AG04449 (cell line): ENCODE data around the gene PRPSAP1.
A peak's percentile ranks its signal among the peaks of the same experiment; 100 is the strongest.

Experiments
- CTCF ChIA-PET: fragments of 350-600 bp; formaldehyde crosslinking; extraction: SDS; loops from one replicate; lab custom pipeline; 2021; ENCODE audit warnings: antibody characterized with exemption; lab: Yijun Ruan, JAX
- POLR2A ChIA-PET: fragments of 400-600, 350-600 bp; formaldehyde crosslinking; extraction: SDS; loops from one replicate; lab custom pipeline; 2020; ENCODE audit warnings: antibody characterized with exemption, inconsistent platforms; lab: Yijun Ruan, JAX
- DNase-seq: peaks from one replicate; pipeline ENCODE4 v3.0.0-alpha.2; 2010; ENCODE audit warnings: low read depth, low spot score
- H3K4me3 ChIP-seq: 2 replicates; pipeline ENCODE4 v1.5.1; 2011; ENCODE audit warnings: low read depth, mild to moderate bottlenecking, control low read depth, low read length
- CTCF ChIP-seq: IDR thresholded peaks from one replicate; pipeline ENCODE4 v1.5.1; 2011; ENCODE audit warnings: mild to moderate bottlenecking, moderate library complexity, low read length, control low read depth, inconsistent platforms; ENCODE audit not compliant: insufficient read depth; ENCODE audit errors: missing control alignments

PRPSAP1 gene

GRCh38 chr17:76353599-76354316 is at the start of gene PRPSAP1:
PRPSAP1 (minus strand) TSS chr17:76353916; CDS start chr17:76353703, 213 bp downstream.
- CTCF ChIA-PET, result interaction anchor here (0.7 to 4.2 kb wide), 15 partner anchors 9 to 127 kb away, joined by 3 to 74 read pairs (median 4); partner anchors contain the start of genes QRICH2 and SPHK1

GRCh38 chr17:76402711-76403110 is 49.0 kb upstream of the PRPSAP1 start:
- ChIA-PET CTCF (interaction anchor here (1.0 to 32.3 kb wide), 4 partner anchors 3 to 99 kb away, joined by 3 to 851 read pairs (median 578); partner anchors contain the start of genes QRICH2 and SPHK1), POLR2A (no interaction called here)
- no peak for TF ChIP-seq CTCF
- H3K4me3 ChIP-seq, result no peak overlapping the region
- no peak for DNase-seq

More at GRCh38 chr17:76353599-76354316, at the start of gene PRPSAP1:
- peak; percentile 64 for TF ChIP-seq CTCF
- POLR2A ChIA-PET, result interaction anchor here (0.8 to 3.8 kb wide), 6 partner anchors 8 to 144 kb away, joined by 3 to 47 read pairs (median 4); partner anchors contain the start of gene SPHK1
- H3K4me3 ChIP-seq, result peak within 1 kb of the TSS; percentile 90
- DNase-seq, result no peak

- TF ChIP-seq CTCF, result no peak
- no peak overlapping the region for H3K4me3 ChIP-seq
- POLR2A ChIA-PET, result interaction anchor here (1.8 kb wide), 1 partner anchor 13 kb away, joined by 8 read pairs; no protein-coding TSS in a partner anchor
- no peak for DNase-seq
- CTCF ChIA-PET, result interaction anchor here (0.6 to 32.3 kb wide), 20 partner anchors 7 to 257 kb away, joined by 3 to 851 read pairs (median 14); partner anchors contain the start of genes AANAT, PRPSAP1, QRICH2 and RHBDF2
Observed at GRCh38 chr17:76399175-76400172, 45.8 kb upstream of the PRPSAP1 start.

GRCh38 chr17:76398523-76399174 is 44.9 kb upstream of the PRPSAP1 start:
- H3K4me3 ChIP-seq, result no peak overlapping the region
- ChIA-PET CTCF (interaction anchor here (0.6 to 32.3 kb wide), 38 partner anchors 6 to 385 kb away, joined by 3 to 851 read pairs (median 9); partner anchors contain the start of genes AANAT, PRPSAP1, QRICH2 and RHBDF2), POLR2A (interaction anchor here (0.6 to 1.8 kb wide), 3 partner anchors 13 to 95 kb away, joined by 3 to 8 read pairs (median 3); no protein-coding TSS in a partner anchor)
- TF ChIP-seq CTCF, result no peak
- no peak for DNase-seq

- peak; percentile 93 for TF ChIP-seq CTCF
- ChIA-PET CTCF (interaction anchor here (0.6 to 32.3 kb wide), 45 partner anchors 5 to 384 kb away, joined by 3 to 851 read pairs (median 7); partner anchors contain the start of genes AANAT, PRPSAP1, QRICH2 and RHBDF2), POLR2A (interaction anchor here (0.6 to 1.8 kb wide), 3 partner anchors 12 to 94 kb away, joined by 3 to 8 read pairs (median 3); no protein-coding TSS in a partner anchor)
- no peak for DNase-seq
- H3K4me3 ChIP-seq, result no peak overlapping the region
Observed at GRCh38 chr17:76397687-76398522, 44.2 kb upstream of the PRPSAP1 start.
